ENCODE results near the gene PRKX.
"Not testable (repeated sequence)": the region's sequence is repeated elsewhere in the genome, so short reads cannot be mapped to it uniquely, and the experiment has no call there.

GRCh38 chrX:3740946-3741345 is 27.5 kb upstream of the PRKX start:
- TF ChIP-seq ZNF384 (IDR thresholded peaks at IDR 0.05); NFRKB (IDR thresholded peaks at IDR 0.05); FOXA1 (IDR thresholded peaks at IDR 0.05); ELF4 (IDR thresholded peaks at IDR 0.05); FOXK2 (IDR thresholded peaks at IDR 0.05); FOXM1 (IDR thresholded peaks at IDR 0.05; ENCODE audit: borderline replicate concordance); BHLHE40 (IDR thresholded peaks at IDR 0.05; ENCODE audit: borderline replicate concordance); SUZ12 (IDR thresholded peaks at IDR 0.05); ARNT (IDR thresholded peaks at IDR 0.05); SP1 (IDR thresholded peaks at IDR 0.05); TARDBP (IDR thresholded peaks at IDR 0.05); HDGF (IDR thresholded peaks at IDR 0.05; ENCODE audit: borderline replicate concordance): not testable (repeated sequence)
- TF ChIP-seq, protein P1, sequence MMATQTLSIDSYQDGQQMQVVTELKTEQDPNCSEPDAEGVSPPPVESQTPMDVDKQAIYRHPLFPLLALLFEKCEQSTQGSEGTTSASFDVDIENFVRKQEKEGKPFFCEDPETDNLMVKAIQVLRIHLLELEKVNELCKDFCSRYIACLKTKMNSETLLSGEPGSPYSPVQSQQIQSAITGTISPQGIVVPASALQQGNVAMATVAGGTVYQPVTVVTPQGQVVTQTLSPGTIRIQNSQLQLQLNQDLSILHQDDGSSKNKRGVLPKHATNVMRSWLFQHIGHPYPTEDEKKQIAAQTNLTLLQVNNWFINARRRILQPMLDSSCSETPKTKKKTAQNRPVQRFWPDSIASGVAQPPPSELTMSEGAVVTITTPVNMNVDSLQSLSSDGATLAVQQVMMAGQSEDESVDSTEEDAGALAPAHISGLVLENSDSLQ (IDR thresholded peaks at IDR 0.05), result not testable (repeated sequence)

Measured in HEK293T (cell line).